NOMO-1 treated with dmso at 0.1 percent for 144 hours (cell line): ENCODE data around the gene UTP3.
"Not testable (repeated sequence)": the region's sequence is repeated elsewhere in the genome, so short reads cannot be mapped to it uniquely, and the experiment has no call there.

ENCODE experiments used
- DNase-seq: peaks from one replicate; lab custom pipeline; 2025; ENCODE audit not compliant: unreplicated experiment; lab: John Stamatoyannopoulos, UW

The UTP3 gene

DNA sequence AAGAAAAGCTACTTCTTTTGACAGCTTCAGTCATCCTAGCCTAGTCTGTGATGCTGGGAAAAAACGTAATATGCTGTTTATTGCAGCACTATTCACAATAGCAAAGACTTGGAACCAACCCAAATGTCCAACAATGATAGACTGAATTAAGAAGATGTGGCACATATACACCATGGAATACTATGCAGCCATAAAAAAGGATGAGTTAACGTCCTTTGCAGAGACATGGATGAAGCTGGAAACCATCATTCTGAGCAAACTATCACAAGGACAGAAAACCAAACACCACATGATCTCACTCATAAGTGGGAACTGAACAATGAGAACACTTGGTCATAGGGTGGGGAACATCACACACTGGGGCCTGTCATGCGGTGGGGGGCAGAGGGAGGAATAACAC, 6.2 kb upstream of the UTP3 start:
- DNase-seq, result not testable (repeated sequence)

DNA sequence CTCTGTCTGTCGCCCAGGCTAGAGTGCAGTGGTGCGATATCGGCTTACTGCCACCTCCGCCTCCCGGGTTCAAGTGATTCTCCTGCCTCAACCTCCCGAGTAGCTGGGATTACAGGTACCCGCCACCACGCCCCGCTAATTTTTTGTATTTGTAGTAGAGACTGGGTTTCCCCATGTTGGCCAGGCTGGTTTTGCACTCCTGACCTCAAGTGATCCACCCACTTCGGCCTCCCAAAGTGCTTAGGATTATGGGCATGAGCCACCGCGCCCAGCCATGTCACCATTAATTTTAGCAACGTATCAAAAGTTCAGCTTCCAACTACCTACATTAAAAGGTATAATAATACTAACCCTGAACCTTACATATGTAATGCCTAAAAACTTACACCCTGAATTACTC, 940 bp upstream of the UTP3 start:
- DNase-seq, result no peak

DNA sequence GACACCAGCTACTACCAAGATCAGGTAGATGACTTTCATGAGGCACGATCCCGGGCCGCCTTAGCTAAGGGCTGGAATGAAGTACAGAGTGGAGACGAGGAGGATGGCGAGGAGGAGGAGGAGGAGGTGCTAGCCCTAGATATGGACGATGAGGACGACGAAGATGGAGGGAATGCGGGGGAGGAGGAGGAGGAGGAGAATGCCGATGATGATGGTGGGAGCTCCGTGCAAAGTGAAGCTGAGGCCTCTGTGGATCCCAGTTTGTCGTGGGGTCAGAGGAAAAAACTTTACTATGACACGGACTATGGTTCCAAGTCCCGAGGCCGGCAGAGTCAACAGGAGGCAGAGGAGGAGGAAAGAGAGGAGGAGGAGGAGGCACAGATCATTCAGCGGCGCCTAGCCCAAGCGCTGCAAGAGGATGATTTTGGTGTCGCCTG, 481 bp downstream of the UTP3 start:
- no peak for DNase-seq

DNA sequence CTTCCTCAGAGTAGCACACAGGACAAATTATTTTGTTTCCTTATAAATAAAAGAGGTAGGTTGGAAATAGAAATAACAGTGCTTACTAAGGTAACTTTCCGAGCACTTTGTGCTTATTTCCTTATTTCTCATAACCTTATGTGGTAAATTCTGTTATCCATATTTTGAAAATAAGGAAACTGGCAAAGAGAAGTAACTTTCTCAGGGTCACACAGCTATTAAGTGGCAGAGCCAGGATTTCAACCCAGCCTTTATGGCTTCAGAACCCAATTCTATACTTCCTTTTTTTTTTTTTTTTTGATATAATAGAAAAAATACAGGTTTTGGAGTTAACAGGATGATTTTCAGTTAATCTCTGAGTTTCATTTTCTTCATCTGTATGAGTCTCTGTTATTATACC, 3.3 kb downstream of the UTP3 start:
- peak; percentile 22 for DNase-seq

DNA sequence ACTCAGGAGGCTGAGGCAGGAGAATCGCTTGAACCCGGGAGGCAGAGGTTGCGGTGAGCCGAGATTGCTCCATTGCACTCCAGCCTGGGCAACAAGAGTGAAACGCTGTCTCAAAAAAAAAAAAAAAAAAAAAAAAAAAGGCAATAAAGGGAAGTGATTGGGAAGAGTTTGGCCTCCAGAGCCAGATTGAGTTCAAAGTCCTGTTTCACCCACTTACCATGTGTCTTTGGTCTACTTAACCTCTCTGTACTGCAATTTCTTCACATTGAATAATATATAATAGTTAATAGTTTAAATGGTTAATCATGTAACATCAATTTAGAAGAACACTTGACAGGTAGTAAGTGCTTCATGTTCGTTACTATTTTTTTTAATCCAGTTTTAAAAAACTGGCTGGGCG, 6.3 kb downstream of the UTP3 start:
- DNase-seq, result not testable (repeated sequence)

DNA sequence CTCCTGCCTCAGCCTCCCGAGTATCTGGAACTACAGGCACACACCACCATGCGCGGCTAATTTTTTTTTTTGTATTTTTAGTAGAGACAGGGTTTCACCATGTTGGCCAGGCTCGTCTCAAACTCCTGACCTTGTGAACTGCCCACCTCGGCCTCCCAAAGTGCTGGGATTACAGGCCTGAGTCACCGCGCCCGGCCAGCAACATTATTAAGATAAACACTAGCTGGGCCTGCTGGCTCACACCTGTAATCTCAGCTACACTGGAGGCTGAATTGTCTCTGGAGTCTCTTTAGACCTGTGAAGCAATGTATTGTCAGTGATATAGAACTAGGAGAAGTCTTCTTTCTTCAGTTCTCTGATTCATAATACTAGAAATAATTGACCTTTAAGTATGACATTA, 10.1 kb downstream of the UTP3 start:
- DNase-seq, result not testable (repeated sequence)

DNA sequence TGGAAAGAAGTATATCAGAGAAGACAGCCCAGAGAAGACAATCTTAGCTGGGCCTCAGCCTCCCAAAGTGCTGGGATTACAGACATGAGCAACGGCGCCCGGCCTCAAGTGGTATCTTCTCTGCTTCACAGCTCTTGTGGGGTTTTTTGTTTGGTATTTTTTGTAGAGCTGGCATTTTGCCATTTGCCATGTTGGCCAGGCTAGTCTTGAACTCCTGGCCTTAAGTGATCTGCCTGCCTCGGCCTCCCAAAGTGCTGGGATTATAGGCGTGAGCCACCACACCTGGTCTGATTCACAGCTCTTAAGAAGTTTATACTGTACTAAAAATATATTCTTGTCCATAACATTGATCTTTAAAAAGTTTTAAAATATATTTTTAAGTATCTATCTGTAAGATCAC, 12.4 kb downstream of the UTP3 start:
- no peak for DNase-seq

DNA sequence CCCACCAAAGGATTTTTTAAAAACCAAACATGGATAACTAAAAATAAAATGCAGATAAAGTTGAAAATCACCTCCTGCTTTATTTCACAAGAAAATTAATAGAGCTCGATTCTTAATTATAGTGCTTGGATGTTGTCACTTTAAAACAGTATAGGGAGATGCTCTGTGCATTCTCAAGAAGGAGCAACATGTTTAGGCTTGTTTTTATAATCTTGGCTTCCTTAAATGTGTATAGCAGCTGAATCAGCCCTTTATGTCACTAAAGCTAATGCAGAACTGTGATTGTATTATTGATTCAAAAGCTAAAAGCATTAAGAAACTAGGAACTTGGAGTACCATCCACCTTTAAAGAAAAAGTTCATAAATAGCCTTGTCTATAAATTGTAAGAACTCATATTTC, 12.9 kb downstream of the UTP3 start:
- DNase-seq, result no peak

DNA sequence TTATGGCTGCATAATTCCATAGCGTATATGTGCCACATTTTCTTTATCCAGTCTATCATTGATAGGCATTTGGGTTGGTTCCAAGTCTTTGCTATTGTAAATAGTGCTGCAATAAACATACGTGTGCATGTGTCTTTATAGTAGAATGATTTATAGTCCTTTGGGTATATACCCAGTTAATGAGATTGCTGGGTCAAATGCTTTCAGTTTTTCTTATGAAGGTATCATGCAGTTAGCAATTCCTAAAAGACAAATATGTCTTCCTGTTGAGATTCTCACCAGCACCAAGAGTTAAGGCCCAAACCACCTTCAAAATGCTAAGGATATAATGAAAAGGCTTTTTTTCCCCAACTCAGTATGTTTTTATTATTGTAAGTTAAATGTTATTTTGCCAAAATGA, 14.3 kb downstream of the UTP3 start:
- DNase-seq, result not testable (repeated sequence)

DNA sequence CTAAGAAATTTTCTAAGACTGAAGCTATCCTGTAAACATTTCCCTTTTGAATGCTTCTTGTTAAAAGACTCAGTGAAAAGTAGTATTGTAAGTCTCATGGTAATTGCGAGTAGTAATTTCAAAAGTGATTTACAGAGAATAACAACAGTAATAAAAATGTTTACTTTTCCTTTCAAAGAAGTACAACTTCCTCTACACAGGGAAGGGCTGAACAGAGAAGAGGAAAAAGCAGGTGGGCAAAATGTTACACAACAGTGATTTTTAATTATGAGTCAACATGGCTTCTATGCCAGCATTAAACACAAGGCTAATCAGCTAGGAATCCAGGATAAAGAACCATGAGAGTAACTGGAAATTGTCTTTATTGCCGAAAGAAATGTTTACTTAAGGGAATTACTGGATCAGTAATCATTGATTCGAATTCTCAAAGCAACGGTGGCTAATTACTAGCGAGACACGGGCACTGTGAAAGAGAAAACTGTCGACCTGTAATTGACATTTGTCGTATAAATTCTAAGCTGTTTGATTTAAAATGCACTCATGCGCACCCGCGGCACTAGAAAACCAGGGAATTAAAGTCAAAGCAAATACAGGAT, 15.4 kb downstream of the UTP3 start:
- DNase-seq, result no peak

DNA sequence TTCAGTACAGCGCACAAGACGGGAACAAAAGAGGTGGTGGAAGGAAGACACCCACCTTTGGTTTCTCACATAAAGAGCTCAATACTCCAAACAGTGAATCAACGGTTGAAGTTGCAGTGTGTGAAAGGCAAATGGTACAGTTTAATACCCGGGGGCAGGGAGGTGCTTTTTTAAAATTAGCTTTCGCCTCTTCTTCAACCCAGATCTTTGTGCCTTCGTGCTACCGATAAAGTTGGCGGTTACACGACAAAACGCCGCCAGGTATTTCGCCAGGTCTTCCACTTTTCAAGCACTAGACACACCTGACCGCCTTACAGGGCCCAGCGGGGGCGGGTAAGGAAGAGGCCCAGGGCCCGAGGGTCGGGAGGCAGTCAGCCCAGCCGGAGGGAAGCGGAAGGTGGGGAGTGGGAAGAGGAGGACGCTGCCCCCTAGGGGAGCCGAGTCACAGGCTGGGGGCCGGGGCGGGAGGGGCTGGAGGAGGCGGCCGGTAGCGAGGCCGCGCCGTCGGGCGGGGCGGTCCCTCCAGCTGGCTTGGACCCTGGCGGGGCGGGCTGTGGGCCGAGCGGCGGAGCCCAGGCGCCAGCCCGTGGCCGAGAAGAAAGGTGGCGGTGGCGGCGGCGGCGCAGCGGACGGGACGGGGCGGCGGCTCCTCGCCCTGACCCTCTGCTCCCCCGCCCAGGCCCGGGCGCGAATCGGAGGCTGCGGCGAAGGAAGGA, 16.0 kb downstream of the UTP3 start:
- DNase-seq, result peak; percentile 49

DNA sequence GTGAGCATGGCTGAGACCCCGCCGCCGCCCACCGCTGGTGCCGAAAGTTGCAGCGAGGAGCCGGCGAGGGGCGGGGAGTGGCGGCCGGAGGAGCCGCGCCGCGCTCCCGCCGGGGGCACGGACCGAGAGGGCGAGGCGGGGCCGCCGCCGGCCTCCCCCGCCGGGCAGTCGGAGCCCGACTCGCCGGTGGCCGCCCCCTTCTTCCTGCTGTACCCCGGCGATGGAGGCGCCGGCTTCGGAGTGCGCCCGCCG, 16.5 kb downstream of the UTP3 start:
- DNase-seq, result no peak

DNA sequence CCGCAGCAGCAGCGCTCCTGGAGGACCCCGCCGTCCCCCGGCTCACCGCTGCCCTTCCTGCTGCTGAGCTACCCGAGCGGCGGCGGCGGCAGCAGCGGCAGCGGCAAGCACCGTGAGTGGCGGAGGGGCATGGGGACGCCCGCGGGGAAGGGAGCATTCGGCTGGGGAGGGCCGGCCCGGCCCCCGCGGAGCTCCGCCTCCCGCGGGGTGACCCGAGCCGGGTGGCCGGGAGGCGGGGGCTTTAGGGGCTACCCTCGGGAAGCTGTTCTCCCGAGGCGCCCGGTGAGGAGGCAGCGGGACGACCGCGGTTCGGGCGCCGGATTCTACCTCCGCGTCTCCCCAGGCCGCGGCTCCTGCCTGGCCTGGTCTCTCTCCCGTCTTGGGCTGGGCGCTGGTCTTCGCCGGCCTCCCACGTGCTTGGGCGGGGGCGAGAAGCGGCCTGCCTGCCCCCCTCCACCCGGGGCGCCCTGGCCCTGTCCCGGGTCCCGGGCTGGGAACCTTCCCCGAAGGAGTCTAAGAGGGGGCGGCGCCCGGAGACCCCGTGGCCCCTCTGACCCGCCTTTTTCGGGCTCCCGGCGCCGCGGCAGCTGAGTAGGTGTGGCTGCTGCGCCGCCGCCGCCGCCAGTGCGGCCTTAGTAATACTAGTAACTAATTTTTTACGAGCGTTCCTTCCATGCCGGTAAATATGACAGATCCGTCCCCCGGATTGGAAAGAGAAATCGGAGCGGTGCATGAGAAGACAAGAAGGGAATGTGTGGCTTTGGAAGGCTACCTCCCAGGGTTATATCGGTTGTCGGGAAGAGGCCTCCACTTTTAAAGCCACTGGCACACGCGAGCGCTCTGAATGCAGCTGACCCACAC, 17.1 kb downstream of the UTP3 start:
- DNase-seq, result peak; percentile 46

DNA sequence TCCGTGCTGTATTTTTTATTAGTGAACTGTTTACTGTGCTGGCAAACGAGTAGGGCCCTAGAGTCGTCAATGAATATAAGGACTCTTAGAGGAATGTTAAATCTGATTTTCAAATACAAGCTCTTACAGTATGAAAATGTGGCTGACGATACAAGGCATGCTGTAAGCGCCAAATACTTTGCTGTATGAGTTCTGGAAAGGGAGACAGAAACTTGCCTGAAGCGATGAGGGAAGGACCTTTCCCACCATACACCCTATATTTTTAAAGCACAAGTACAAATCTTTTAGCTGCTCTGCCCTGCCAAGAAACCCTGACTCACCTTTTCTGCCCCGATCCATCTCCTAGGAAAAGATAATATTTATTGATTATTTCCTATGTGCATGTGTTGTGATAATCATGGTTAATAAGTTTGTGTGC, 17.7 kb downstream of the UTP3 start:
- no peak for DNase-seq

DNA sequence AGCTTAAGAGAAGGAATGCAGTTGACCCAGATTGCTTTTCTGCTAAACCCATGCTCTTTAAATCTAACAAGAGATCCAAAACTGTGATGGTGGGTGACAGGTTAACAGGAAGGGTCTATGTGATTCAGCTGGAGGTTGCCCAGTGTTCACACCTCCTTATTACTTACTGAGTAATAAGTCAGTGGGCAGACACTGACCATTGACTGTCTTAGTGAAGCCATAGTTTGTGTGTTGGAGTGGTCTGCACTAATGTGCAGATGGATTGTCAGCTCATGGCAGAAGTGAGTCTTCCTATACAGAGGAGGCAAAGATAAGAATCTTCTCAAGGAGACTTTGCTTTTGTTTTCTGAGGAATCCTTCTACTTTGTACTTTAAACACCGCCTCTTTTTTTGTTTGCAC, 18.2 kb downstream of the UTP3 start:
- no peak for DNase-seq

DNA sequence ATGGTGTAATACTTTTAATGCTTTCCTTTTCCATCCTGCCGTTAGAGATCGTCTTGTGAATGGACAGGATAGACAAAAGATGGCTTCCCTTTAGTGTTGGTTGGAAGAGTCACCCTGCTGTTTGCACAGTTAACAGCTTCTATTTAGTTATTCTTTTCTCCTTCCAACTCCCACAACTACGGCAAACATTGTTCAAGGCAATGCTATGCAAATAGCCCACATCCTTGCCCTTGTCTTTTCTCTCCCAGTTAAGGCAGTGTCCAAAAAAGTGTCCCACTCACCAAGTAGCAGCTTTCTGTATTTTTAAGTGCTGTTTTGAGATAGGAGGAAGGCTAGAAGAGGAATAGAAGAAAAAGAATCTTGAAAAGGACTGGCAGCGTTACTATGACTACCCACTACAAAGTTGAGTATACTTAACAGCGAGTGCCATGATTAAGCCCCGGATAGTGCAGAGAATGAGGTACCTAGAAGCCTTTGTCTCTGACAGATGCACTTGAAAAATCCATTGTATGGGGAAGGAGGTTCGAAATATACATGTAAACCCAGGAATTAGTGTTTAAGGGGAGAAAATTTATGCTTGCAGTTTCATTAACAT, 21.4 kb downstream of the UTP3 start:
- no peak for DNase-seq

DNA sequence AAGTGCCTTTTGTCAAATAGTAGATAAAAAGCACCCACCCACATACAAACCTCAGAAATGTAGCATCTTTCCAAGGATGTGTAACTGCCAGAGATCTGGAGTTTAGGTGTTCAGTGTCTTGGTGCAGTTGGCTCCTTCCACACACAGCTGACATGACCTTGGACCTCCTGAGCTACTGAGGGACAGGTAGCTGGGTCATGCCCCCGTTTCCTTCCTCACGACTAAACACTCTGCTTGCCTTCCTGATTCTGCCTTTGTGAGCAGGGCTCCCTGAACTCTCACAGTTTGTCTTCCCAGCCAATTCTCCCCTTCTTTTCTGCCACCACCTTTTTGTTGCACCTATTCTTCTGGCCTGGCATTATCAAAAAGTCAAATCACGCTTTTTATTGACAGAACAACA, 23.3 kb downstream of the UTP3 start:
- DNase-seq, result no peak

DNA sequence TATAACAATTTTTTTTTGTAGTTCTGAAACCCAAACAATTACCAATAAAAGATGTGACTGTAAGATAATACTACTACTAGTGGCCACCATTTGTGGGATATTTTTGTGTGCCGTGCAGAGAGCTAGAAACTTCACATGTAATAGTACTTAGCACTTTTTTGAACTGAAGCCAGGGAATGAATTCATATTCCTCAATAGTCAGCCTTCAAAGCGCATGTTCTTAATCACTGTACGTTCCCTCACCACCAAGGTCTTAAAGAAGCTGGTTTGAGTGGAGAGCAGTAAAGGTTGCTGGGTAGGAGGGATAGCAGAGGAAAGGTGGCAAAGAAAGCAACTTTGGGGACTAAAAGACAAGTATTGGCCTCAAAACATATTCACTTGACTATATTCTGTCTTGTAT, 23.8 kb downstream of the UTP3 start:
- no peak for DNase-seq

DNA sequence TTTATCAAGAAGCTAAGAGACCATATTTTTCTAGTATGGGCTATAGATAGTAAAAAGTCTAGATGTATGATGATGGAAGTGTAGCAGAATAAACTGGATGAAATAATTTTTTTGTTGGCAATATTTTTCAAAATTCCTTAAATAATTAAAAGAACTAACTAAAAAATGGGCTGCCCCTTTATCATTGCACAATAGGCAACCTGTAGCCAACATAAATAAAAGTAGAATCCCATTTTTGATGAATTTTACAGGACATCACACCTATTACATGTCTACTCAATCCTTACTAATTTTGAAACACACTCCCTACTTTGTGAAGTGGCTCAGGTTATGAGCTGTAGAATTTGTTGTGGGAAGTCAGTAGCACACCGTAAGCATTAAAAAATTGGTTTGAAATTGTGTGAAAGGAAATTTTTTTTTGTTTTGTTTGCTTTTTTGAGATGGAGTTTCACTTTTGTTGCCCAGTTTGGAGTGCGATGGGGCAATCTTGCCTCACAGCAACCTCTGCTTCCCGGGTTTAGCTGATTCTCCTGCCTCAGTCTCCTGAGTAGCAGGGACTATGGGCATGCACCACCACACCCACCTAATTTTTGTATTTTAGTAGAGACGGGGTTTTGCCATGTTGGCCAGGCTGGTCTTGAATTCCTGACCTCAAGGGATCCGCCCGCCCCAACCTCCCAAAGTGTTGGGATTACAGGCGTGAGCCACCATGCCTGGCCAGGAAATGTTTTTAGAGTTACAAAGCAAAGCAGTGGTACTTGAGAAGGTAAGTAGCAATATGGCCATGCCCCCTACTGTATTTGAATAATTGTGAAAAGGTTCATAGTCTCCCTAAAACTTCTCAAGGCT, 24.5 kb downstream of the UTP3 start:
- no peak for DNase-seq

DNA sequence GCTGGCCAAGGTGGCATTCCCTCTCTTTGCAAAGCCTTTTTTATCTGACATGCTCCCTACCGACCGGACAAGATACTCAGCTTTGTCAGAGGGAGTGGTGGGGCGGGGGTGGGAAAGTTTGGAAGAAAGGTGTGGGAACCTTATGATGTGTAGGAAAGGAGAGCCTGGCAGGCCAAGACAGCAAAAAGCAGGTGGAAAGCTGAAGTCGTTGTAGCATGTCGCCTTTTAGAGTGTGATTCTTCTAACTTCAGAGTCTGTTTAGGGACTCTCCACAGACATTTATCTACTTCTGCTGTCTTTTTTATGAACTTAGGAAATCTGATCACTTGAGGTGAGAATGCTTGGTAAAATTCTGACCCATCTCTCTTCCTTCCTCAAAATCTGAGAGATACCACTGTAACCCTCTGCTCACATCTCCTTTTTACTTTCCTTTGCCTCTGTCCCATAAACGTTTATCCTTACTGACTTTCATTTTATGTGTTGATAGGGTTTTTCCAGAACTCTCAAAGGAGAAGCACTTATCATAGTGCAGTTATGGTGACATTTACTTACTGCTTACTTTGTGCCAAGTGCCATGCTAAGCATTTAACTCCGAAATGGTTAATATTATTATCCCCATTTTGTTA, 25.2 kb downstream of the UTP3 start:
- peak; percentile 57 for DNase-seq
